ENCODE measurements around the gene PLEKHJ1.
A peak's percentile ranks its signal among the peaks of the same experiment; 100 is the strongest.
"Not testable (repeated sequence)": the region's sequence is repeated elsewhere in the genome, so short reads cannot be mapped to it uniquely, and the experiment has no call there.

Gene PLEKHJ1, protein sequence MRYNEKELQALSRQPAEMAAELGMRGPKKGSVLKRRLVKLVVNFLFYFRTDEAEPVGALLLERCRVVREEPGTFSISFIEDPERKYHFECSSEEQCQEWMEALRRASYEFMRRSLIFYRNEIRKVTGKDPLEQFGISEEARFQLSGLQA

GRCh38 chr19:2236314-2237050 lies at the start of gene PLEKHJ1, which contains the start of gene SF3A2:
Gene PLEKHJ1 (minus strand): TSS chr19:2236329. CDS start chr19:2236248, 81 bp downstream.
Gene SF3A2 (plus strand): TSS chr19:2236824. CDS start chr19:2243419, 6,595 bp downstream.
- peak within 1 kb of the TSS; percentile 84 for H3K4me3 ChIP-seq (ENCODE audit: low read depth, low read length)
- TF ChIP-seq, protein P1, sequence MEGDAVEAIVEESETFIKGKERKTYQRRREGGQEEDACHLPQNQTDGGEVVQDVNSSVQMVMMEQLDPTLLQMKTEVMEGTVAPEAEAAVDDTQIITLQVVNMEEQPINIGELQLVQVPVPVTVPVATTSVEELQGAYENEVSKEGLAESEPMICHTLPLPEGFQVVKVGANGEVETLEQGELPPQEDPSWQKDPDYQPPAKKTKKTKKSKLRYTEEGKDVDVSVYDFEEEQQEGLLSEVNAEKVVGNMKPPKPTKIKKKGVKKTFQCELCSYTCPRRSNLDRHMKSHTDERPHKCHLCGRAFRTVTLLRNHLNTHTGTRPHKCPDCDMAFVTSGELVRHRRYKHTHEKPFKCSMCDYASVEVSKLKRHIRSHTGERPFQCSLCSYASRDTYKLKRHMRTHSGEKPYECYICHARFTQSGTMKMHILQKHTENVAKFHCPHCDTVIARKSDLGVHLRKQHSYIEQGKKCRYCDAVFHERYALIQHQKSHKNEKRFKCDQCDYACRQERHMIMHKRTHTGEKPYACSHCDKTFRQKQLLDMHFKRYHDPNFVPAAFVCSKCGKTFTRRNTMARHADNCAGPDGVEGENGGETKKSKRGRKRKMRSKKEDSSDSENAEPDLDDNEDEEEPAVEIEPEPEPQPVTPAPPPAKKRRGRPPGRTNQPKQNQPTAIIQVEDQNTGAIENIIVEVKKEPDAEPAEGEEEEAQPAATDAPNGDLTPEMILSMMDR (conservative IDR thresholded peaks at IDR 0.05; ENCODE audit: low read depth, low read length), result peak; percentile 78
- peak; percentile 98 for DNase-seq (ENCODE audit: low read depth)

GRCh38 chr19:2283835-2284507 lies 47.8 kb upstream of the PLEKHJ1 start:
- no peak for DNase-seq (ENCODE audit: low read depth)
- TF ChIP-seq, protein P1 (conservative IDR thresholded peaks at IDR 0.05; ENCODE audit: low read depth, low read length), result no peak
- no peak overlapping the region for H3K4me3 ChIP-seq (ENCODE audit: low read depth, low read length)

GRCh38 chr19:2282862-2283237 lies 46.7 kb upstream of the PLEKHJ1 start:
- H3K4me3 ChIP-seq (ENCODE audit: low read depth, low read length), result no peak overlapping the region
- no peak for DNase-seq (ENCODE audit: low read depth)
- TF ChIP-seq, protein P1 (conservative IDR thresholded peaks at IDR 0.05; ENCODE audit: low read depth, low read length), result no peak

- peak; percentile 53 for DNase-seq (ENCODE audit: low read depth)
- TF ChIP-seq, protein P1 (conservative IDR thresholded peaks at IDR 0.05; ENCODE audit: low read depth, low read length), result no peak
- H3K4me3 ChIP-seq (ENCODE audit: low read depth, low read length), result peak within 1 kb of the TSS; percentile 41
Observed at GRCh38 chr19:2282062-2282861, 46.1 kb upstream of the PLEKHJ1 start, which contains the start of gene PEAK3. Gene PEAK3 (minus strand): TSS chr19:2282175. CDS start chr19:2280931, 1,244 bp downstream.

DNA sequence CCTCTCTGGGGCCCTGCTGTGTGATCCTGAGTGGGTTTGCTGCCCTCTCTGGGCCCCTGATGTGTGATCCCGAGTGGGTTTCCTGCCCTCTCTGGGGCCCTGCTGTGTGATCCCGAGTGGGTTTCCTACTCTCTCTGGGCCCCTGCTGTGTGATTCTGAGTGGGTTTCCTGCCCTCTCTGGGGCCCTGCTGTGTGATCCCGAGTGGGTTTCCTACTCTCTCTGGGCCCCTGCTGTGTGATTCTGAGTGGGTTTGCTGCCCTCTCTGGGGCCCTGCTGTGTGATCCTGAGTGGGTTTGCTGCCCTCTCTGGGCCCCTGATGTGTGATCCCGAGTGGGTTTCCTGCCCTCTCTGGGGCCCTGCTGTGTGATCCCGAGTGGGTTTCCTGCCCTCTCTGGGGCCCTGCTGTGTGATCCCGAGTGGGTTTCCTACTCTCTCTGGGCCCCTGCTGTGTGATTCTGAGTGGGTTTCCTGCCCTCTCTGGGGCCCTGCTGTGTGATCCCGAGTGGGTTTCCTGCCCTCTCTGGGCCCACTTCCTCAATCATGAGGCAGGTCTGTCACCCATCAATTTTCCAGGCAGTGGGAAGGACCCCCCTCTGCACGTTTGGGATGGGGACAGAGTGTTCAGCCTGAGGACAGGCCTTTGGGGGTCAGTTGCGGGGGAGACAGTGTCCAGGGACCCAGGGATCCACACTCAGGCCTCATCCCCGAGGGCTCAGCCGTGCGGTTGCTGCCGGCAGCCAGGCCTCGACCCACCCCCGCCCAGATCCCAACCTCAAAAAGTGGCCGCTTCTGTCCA lies 45.3 kb upstream of the PLEKHJ1 start:
- DNase-seq (ENCODE audit: low read depth), result not testable (repeated sequence)
- peak overlapping the region; percentile 41 for H3K4me3 ChIP-seq (ENCODE audit: low read depth, low read length)

GRCh38 chr19:2280633-2281264 lies 44.6 kb upstream of the PLEKHJ1 start:
- TF ChIP-seq, protein P1 (conservative IDR thresholded peaks at IDR 0.05; ENCODE audit: low read depth, low read length), result no peak
- DNase-seq (ENCODE audit: low read depth), result no peak
- no peak overlapping the region for H3K4me3 ChIP-seq (ENCODE audit: low read depth, low read length)

Measured in choroid plexus epithelial cell (primary cell).